Measurements from ENCODE around the gene MFSD12. TPM values are rescaled to one million over a fixed set of nuclear protein-coding genes. Genes with fewer than 3 reads are reported as not detected.

Gene MFSD12
- polyA plus RNA-seq, 3 donors = 47.9 to 150 (median 55.5) TPM

DNA sequence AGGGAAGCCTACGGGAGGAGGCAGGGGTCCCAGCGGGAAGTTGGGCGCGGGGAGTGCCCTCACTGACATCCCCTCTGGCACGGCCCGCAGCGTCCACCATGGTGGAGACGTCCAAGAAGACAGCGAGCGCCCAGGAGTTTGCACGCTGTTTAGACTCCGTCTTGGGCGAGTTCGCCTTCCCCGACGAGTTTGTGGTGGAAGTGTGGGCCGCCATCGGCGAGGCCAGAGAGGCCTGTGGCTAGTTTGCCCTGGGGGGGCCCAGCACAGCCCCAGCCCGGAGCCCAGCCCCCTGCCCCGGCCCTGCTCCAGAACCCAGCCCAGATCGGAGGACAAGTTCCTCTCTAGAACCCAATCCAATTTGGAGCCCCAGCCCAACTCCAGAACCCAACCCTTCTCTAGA, 32.6 kb upstream of the MFSD12 start:
- peaks cover 5 to 12% of the 10 kb centered on the region in 2 donors for H3K9me3 ChIP-seq (replicated peaks in 1 of 2; ENCODE audit: control insufficient read depth in 1 of 2, insufficient read depth in 1 of 2, low read length in 2 of 2)
- Mint-ChIP-seq H3K4me3 (no peak overlapping the region), H3K27me3 (ENCODE audit: low read depth in 3 of 3) (peaks cover 13 to 24% (median 22%) of the 10 kb centered on the region in 3 donors), H3K36me3 (no peaks in the 10 kb centered on the region), H3K4me1 (no peaks in the 10 kb centered on the region), H3K9me3 (peaks cover 5 to 19% (median 11%) of the 10 kb centered on the region in 7 donors), H3K27ac (no peak overlapping the region)
- H3K4me3 ChIP-seq (replicated peaks in 1 of 3; ENCODE audit: low read depth in 2 of 3, low read length in 3 of 3) = no peak overlapping the region
- no peak overlapping the region for H2AFZ ChIP-seq (ENCODE audit: insufficient read depth, low read depth, low read length, poor library complexity, severe bottlenecking)
- WGBS (ENCODE audit: insufficient coverage) = 98% methylated on average over 20 of the region's 22 CpGs
- H3K27ac ChIP-seq (ENCODE audit: low read depth in 1 of 2, low read length in 2 of 2) = no peak overlapping the region
- H3K36me3 ChIP-seq (replicated peaks in 1 of 2; ENCODE audit: control insufficient read depth in 1 of 2, insufficient read depth in 2 of 2, low read length in 2 of 2) = no peaks in the 10 kb centered on the region
- H3K9ac ChIP-seq (ENCODE audit: insufficient read depth, low read length, poor library complexity, severe bottlenecking) = no peak overlapping the region
- no peaks in the 10 kb centered on the region for H3K79me2 ChIP-seq (ENCODE audit: insufficient read depth, low read length)
- DNase-seq = no peak
- H3K4me1 ChIP-seq (ENCODE audit: control insufficient read depth in 1 of 2, insufficient read depth in 2 of 2, low read length in 2 of 2) = peaks cover 5 to 11% of the 10 kb centered on the region in 2 donors
- TF ChIP-seq, protein P1, sequence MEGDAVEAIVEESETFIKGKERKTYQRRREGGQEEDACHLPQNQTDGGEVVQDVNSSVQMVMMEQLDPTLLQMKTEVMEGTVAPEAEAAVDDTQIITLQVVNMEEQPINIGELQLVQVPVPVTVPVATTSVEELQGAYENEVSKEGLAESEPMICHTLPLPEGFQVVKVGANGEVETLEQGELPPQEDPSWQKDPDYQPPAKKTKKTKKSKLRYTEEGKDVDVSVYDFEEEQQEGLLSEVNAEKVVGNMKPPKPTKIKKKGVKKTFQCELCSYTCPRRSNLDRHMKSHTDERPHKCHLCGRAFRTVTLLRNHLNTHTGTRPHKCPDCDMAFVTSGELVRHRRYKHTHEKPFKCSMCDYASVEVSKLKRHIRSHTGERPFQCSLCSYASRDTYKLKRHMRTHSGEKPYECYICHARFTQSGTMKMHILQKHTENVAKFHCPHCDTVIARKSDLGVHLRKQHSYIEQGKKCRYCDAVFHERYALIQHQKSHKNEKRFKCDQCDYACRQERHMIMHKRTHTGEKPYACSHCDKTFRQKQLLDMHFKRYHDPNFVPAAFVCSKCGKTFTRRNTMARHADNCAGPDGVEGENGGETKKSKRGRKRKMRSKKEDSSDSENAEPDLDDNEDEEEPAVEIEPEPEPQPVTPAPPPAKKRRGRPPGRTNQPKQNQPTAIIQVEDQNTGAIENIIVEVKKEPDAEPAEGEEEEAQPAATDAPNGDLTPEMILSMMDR (IDR thresholded peaks at IDR 0.05) = no peak
- H3K4me2 ChIP-seq (replicated peaks; ENCODE audit: extremely low read depth, low read length, poor library complexity, severe bottlenecking) = no peak overlapping the region
- H3K27me3 ChIP-seq (ENCODE audit: control insufficient read depth in 2 of 2, insufficient read depth in 2 of 2, low read length in 2 of 2) = peaks cover 5 to 14% of the 10 kb centered on the region in 2 donors
- intact Hi-C loops (cut with micrococcal nuclease) = no loop called here
- no peaks in the 10 kb centered on the region for H4K20me1 ChIP-seq (ENCODE audit: insufficient read depth, low read length)

DNA sequence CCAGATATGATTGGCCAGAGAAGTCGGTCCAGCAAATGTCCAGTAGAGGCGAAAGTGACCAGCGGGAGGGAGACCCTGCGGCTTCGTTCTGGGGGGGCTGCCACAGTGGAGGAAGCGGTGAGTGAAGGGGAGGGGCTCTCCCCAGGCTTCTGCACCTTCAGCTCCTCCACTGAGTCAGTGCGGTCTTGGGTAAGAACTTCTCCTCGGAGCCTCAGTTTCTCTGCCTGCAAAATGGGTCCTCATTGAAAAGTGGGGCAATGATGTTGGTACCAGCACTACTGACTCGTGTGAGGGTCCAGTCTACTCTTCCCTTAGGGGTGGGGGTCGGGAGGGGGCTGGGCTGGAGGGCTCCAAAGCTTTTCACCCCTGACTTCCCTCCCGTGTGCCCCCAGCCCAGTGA, 32.1 kb upstream of the MFSD12 start:
- no peak overlapping the region for H3K4me3 Mint-ChIP-seq
- H3K9me3 ChIP-seq (replicated peaks in 1 of 2; ENCODE audit: control insufficient read depth in 1 of 2, insufficient read depth in 1 of 2, low read length in 2 of 2) = peaks cover 5 to 12% of the 10 kb centered on the region in 2 donors
- TF ChIP-seq, protein P1 (IDR thresholded peaks at IDR 0.05) = no peak
- DNase-seq = no peak
- H2AFZ ChIP-seq (ENCODE audit: insufficient read depth, low read depth, low read length, poor library complexity, severe bottlenecking) = no peak overlapping the region
- peaks cover 5 to 20% (median 11%) of the 10 kb centered on the region in 7 donors for H3K9me3 Mint-ChIP-seq
- H3K79me2 ChIP-seq (ENCODE audit: insufficient read depth, low read length) = no peaks in the 10 kb centered on the region
- H4K20me1 ChIP-seq (ENCODE audit: insufficient read depth, low read length) = no peaks in the 10 kb centered on the region
- H3K27me3 ChIP-seq (ENCODE audit: control insufficient read depth in 2 of 2, insufficient read depth in 2 of 2, low read length in 2 of 2) = peaks cover 5 to 19% of the 10 kb centered on the region in 2 donors
- no peak overlapping the region for H3K9ac ChIP-seq (ENCODE audit: insufficient read depth, low read length, poor library complexity, severe bottlenecking)
- no peak overlapping the region for H3K27ac ChIP-seq (ENCODE audit: low read depth in 1 of 2, low read length in 2 of 2)
- intact Hi-C loops (cut with micrococcal nuclease) = no loop called here
- H3K36me3 Mint-ChIP-seq = no peaks in the 10 kb centered on the region
- no peaks in the 10 kb centered on the region for H3K36me3 ChIP-seq (replicated peaks in 1 of 2; ENCODE audit: control insufficient read depth in 1 of 2, insufficient read depth in 2 of 2, low read length in 2 of 2)
- peaks cover 17 to 26% (median 26%) of the 10 kb centered on the region in 3 donors for H3K27me3 Mint-ChIP-seq (ENCODE audit: low read depth in 3 of 3)
- H3K4me2 ChIP-seq (replicated peaks; ENCODE audit: extremely low read depth, low read length, poor library complexity, severe bottlenecking) = no peak overlapping the region
- H3K4me1 ChIP-seq (ENCODE audit: control insufficient read depth in 1 of 2, insufficient read depth in 2 of 2, low read length in 2 of 2) = peaks cover 5 to 11% of the 10 kb centered on the region in 2 donors
- H3K4me1 Mint-ChIP-seq = no peaks in the 10 kb centered on the region
- no peak overlapping the region for H3K4me3 ChIP-seq (replicated peaks in 1 of 3; ENCODE audit: low read depth in 2 of 3, low read length in 3 of 3)
- WGBS (ENCODE audit: insufficient coverage) = 94% methylated on average over 7 of the region's 11 CpGs
- H3K27ac Mint-ChIP-seq = no peak overlapping the region
